HPDE6-E6E7 (cell line): Measurements from ENCODE around the gene AKT2.

Experiments used
- DNase-seq: peaks from one replicate; pipeline ENCODE4 v3.0.0; 2011; ENCODE audit warnings: missing footprints; ENCODE audit errors: extremely low spot score

Gene AKT2

DNA sequence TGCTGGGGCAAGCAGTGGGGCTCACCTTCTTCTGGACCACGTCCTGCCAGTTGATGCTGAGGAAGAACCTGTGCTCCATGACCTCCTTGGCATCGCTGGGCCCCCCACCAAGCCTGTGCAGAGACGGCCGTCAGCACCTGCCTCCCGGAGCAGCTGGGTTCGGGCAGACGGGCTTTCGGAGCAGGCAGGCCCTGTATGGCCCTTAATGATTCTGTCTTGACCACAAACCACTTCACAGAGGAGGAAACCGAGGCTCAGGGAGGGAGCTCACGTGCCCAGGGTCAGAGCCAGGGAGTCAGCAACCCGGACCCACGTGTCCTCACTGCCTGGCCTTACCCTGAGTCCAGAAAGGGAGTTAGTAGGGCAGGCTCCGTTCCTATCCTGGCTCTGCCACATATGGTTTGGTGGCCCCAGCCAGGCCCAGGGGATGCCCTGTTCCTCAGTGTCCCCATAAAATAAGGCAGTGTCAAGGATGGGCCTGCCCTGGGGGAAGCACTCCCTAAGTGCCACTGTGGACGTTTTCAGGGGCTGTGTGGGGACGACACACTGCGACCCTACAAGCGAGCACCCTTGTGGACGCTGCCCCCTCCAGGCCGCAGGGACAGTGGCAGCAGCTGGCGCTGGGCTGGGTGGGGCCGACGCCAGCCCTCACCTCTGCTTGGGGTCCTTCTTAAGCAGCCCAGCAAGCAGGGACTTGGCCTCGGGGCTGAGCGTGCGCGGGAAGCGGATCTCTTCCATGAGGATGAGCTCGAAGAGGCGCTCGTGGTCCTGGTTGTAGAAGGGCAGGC is 49.7 kb downstream of the AKT2 start:
- no peak for DNase-seq

DNA sequence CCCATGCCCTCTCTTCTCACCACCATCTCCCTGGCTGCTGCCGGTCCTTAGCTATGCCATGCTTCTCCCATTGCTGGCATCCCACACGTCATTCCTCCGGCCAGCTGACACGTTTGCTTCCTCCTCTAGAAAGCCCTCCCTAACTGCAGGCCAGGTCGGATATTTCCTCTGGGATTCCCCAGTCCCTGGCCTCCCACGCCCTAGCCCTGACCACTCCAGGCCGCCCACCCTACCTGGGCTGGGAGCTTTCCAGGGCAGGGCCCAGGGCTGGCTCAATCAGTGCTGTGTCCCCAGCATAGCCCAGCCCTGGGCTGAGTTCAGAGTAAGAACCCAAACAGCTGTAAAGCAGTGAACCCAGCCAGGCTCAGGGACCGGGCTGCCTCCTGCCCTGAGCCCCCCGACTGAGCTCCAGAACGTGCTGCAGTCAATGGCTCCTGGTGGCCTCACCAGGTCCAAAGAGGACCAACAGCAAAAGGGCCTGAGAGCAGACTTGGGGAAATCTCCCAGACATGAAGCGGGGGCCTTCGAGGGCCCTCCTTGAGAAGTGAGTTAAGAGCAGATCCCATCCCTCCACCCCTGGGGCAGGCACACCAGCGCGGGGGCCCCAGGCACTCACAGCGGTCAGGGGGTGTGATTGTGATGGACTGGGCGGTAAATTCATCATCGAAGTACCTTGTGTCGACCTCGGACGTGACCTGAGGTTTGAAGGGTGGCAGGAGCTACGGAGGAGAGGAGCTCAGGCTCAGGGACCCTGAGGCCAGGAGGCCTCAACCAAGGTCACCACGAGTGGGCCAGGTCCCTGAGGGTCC is 50.5 kb downstream of the AKT2 start:
- DNase-seq = no peak

DNA sequence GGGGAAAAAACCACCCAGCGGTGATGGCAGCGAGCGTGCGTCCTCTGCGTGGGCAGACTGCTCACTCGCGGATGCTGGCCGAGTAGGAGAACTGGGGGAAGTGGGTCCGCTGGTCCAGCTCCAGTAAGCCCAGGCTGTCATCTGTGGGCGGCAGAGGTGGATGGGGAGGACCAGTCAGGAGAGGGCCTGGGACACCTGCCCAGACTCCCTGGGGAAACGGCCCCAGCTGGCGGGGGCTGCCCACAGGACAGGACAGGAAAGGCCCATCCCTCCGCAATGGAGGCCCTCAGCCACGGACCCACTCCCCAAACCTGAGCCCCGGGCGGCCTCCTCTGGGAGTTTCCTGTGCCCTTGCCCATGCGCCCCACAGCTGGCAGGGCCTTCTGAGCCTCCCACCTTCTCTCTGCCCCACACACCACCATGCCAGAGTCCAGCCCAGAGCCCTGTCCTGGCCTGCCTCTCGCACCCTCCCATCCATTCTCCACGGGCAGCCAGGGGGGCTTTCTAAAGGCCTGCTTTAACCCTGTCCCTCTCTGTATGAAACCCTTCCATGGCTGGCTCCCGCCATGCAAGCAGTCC is 51.2 kb downstream of the AKT2 start:
- DNase-seq = no peak

DNA sequence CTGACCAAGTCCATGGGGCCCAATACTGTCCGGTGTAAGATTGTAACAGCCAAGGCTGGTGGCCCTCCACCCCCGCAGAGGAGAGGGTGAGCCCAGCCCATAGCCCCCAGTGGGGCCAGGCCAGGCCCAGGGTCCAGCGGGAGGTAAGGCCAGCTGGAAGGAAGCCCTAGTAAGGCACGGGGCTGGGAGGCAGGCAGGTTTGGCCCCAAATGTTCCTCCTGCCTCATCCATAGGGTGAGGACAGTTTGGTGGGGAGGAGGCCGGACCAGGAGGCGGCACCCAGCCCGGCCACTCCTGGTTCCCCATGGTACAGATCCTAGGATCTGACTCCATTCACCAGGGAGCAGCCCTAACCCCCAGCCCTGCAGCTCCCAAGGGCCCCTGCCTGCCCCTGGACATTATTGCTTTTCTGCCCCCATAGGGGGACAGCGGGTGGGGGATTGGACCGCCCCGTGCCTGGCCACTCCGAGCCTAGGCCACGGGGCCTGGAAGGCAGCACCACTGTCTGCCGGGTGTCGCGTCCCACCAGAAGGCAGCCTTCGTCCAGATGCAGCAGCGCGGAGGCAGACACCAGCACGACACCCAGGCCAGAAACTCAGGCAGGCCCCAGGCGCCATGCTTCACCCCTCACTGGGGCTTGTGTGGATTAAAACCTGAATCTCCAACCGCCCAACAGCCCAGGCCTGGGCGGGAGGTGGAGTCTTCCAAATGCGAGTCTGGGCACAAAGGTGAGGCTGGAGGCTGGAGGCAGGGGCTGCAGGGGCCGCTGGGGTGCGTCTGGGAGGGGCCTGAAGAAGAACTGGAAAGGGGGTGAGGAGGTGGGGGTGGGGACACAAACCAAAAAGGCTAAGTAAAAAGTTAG is 52.0 kb downstream of the AKT2 start:
- DNase-seq = no peak

DNA sequence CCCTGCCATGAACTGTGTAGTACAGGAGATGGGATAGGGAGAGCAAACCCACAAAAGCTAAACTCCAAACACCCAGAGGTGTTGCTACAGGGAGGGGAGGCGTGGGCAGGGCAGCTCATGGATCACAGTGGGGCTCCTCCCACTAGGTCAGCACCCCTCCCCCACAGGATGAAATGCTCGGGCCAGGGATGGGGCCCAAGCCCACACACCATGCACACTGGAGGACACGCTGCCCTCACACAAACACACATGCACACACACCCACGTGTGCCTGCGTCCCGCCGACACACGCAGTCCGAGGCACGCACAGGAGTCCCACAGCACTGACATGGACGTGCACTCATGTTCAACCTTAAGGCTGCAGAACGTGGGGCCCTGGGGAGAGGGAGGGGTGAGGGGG is 52.7 kb downstream of the AKT2 start:
- DNase-seq = no peak

DNA sequence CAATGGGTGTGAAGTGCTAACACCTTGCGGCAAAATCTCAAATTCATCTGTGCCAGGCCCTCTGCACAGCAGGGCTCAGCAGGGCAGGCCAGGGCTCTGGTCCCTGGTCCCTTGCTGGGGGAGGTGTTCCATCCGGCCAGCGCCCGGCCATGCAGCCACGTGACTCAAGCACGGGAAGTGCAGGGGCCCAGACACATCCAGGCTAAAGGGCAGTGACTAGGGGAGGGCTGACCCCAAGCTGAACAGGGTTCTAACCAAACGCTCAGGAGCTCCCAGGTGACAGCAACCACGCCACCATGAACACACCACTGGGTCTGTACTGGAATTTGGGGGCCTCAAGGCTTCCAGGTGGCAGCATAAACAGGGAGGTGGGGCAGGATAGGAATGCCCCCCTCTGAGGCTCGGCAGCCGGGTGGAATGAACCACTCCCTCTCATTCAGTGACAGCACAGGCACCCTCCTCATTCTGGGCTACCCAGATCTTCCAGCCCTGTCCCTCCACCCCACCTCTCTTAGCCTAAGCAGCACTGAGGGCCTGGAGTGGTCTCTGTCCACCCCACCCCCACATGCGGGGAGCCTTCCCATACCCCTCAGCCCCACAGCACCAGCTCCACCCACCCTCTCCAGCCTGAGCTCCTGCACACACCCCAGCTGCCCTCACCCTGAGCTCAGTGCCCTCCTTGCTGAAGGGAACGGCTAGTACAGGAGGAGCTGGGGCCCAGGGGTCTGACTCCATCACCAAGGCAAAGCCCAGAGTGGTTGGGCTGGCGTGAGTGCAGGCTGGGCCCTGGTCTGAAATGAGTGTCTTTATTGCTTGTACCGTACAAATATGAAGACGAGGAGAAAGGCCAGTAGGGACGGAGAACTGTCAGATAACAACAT is 53.4 kb downstream of the AKT2 start:
- DNase-seq = no peak

DNA sequence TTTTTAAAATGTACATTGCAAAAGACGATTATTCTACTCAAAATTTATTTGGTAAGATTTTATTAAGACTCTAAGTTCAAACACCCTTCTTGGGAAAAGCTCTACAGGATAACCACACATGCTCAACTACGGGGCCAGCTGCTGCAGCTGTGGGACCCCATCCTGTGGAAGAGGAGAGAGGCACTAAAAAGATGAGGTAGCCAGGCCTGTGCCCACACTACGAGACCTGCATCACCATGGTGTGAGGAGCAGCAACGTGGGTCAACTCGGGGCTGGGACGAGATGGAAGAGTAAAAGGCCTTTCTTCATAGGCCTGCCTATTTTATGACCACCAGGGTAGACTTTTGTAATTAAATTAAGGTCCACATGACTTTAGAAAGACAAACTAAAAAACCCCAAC is 54.1 kb downstream of the AKT2 start:
- DNase-seq = no peak

DNA sequence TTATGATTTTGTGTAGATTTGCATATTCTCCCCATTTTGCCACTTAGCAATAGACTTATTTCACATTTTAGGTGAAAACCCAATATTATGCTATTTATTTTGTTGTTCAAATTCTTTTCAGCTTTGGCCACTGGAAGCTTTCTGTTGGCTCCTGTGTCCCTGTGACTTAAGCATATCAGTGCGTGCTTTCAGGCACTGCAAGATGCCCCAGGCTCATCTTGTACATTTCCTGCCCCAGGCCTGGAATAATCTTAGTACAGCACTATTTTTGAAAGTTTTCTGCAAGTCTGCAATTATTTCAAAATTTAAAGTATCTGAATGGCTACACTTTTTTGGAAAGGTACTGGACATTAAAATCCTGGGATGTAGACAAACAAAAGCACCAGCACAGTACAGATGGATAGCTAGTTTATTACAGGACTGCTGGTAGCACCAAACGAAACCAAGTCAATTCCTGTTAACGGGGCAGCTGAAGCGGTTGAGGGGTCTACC is 55.2 kb downstream of the AKT2 start:
- no peak for DNase-seq

DNA sequence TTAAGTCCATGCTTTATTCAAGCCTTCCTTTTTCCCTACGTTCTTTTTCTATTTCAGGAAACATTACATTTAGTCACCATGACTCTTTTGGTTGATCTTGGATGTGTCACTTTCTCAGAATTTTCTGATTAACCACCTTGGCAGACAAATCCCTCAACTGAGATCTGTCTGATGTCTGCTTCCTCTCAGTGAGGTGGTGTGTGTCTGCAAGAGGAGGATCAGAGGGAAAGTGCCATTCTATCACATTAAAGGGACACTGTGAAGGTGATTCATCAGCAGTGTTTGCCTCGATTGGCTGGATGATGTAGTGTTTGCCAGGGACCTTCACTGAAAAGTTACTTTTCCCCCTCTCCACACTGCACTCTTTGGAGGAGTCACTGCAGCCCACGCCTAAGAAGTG is 55.7 kb downstream of the AKT2 start:
- DNase-seq = no peak

DNA sequence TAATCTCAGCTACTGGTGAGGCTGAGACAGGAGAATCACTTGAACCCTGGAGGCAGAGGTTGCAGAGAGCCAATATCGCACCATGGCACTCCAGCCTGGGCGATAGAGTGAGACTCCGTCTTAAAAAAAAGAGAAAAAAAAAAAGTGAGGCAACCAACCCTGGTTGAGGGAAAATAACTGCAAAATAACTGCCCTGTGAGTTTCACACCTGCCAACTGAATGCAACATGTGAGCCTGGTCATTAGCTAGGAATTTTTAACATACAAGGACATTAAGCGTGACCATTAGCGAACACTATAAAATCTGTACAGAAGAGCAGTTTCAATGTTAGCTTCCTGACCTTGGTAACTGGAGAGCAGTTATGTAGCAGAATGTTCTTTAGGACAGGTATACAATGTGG is 56.3 kb downstream of the AKT2 start:
- no peak for DNase-seq

DNA sequence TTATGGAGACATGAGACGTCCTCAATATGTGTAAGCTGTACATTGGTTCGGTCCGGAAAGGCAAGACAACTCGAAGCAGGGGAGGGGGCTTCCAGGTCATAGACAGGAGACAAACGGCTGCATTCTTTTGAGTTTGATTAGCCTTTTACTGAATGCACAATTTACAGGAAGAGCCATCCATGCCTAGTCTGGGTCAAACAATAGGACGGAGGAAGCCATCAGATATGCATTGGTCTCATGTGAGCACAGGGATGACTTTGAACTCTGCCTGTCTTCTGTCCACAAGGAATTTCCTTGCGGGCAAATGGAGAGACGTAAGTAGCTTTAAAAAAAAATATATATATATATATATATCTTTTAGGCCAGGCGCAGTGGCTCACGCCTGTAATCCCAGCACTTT is 56.8 kb downstream of the AKT2 start:
- no peak for DNase-seq

DNA sequence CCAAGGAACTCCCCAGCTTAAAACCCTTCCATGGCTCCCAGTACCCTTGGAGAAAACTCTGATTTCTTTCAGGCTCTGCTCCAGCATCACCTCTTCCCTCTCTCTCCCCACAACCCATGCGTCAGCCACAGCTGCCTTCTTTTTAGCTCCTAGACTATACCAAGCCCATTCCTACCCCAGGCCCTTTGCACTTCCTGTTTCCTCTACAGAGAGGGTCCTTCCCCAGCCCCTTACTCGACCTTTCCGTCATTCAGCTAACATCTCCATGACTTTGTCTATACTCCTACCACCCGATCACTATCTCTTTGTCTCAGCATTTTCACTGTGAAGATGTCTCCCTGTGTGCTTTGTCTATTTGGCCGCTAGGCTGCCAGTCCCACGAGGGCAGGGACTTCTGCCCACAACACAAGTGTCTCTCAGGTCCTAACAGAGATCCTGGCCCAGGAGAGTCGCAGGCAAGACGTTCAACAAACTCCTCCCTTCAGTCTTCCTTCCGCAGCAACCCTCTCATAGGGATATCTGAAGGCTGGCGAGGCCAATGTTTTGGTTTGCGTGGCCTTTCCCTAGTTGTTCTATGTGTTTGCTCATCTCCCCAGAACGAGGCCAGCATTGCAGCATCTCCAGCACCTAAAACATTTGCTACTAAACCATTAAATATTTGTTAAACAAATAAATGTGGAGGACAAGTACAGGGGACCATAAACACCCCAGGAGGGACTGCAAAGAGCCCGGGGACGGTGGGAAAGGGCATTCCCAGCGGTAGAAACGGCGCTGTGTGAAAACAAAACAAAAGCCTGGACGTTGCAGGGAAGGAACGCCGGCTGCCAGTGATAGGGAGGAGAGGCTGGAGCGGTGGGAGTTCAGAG is 59.5 kb downstream of the AKT2 start:
- DNase-seq = no peak

DNA sequence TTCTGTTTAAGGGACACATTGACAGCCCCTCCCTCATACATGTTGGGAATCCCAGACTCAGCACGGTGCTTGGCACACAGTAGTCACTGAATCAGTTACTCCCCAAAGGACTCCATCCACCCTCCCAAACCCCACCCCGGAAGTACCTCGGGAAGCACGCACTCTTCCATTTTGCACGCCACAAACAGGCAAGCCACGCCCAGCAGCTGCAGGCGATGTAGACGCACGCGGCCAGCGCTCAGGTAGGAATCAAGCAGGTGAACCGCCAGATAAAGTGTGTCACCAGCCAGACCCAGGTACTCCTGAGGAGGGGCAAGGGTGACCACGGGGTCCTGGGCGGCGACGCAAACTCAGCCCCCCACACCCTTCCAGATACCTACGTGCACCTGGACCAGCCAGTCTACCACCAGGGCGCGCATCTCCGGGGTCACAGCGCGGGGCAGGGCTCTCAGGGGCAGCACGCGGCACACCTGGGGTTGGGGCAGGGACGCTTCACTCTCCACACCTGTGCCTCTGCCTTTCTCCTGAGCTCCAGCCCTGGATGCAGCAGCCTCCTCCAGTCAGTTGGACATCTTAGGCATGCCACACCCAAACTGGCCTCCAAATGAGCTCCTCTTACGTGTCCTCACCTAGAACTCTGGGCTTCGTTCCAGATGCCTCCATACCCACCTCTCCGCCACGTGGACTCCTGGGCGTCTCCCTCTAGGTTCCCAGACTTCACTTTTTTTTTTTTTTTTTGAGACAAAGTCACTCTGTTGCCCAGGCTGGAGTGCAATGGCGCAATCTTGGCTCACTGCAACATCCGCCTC is 60.6 kb downstream of the AKT2 start:
- no peak for DNase-seq

DNA sequence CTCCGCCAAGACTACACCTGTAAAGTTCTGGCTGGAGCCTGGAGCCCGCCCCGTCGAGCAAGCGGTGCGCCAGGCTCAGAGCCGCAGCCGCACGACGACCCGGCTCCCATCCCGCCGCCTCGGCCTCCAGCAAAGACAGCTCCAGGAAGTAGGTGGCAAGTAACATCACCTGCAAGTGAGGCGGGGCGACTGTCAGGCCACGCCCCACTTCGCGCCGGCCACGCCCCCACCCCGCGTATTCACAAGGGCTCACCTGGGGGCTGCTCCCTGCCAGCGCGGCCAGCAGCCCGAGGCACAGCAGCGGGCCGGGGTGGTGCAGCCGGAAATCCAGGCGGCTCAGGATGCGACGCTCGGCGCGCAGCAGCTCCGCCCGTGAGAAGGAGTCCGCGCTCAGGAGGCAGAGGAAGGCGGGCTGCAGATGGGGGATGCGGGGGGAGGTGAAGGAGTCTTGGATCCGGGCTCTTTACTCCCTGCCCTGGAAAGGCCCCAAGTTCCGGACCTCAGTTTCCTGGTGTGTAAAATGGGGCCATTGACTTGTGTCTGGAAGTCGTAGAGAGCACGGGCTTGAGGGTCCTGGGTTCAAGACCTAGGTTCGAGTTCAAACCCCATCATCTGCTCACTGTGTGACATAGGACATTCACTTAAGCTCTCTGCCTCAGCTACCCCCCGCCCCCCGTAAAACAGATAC is 61.9 kb downstream of the AKT2 start:
- DNase-seq = no peak

DNA sequence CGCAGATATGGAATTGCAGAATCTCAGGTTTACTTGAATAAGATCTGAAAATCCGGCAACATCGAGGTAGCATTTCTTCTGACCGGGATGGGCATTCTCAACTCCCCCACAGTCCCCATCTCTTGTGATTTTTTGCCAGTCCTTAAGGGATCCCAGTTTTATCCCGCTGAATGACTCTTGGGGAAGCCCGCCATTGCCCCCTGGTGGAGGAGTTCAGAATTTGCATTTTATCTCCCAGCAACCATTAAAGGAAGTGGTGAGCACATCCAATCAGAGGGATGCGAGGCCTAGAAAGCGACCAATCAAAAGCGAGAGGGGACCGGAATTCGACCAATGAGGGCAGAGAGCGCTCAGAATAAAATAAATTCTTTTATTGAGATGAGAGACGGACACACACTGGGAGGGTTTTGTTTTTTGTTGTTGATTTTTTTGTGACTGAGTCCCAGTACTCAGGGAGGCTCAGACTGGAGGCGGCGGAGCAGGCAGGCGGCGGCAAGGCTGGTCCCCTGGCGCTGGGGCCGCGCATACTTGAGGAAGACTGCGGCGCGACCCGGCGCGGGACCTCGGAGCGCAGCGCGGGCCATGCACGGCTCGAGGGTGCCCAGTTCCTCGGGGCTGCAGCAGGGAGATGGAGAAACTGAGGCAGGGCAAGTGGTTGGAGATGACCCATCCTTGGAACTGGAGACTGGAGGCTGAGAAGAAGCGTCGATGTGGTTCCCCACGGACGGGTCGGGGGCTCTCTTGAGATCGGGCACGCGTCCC is 63.1 kb downstream of the AKT2 start:
- DNase-seq = peak; percentile 85

DNA sequence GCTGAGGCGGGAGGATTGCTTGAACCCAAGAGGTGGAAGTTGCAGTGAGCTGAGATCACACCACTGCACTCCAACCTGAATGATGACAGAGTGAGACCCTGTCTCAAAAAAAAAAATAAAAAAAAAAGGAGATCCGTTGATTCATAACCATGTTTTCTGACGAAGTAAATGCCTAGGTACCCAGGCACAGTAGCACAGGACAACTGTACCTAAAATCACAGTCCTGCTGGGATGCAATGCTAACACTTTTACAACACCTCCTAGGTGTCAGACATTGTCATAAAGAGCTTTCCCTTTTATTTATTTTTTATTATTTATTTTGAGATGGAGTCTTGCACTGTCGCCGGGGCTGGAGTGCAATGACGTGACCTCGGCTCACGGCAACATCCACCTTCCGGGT is 64.5 kb downstream of the AKT2 start:
- no peak for DNase-seq

DNA sequence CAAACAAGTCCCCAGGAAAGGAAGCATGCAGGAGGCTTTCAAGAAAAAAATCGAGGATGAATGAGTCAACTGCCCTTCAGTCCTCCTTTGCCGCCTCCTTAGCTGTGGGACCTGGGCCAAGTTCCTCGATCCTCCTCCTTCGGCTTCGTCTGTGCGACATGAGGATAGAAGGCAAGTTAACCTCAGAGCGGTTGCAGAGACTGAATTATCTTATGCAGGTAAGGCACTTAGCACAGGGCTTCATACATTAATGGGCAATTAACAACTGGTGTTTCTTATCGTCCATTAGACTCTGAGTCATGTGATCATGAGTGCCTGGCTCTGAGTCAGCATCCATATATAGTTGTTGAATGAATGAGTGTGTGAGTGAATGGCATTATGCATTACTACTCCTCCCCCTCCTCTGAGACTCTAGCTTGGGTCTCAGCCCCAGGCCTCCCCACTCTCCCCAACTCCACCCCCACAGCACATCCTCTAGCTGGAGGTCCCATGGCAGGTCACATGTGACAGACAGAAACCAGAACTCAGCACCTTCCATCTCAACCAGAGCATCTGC is 65.3 kb downstream of the AKT2 start:
- peak; percentile 76 for DNase-seq
